GM10847 (cell line): Measurements from ENCODE around the gene MALAT1.

Source experiments
- POLR2A ChIP-seq: IDR thresholded peaks from 2 replicates; pipeline ENCODE4 v1.6.1; 2011; ENCODE audit not compliant: insufficient read length; ENCODE audit errors: extremely low read depth

MALAT1 gene

GRCh38 chr11:65493367-65494176 is 5.3 kb upstream of the MALAT1 start:
- no peak for TF ChIP-seq POLR2A

- no peak for TF ChIP-seq POLR2A
Measured at GRCh38 chr11:65496304-65497140, 2.3 kb upstream of the MALAT1 start.

- peak; percentile 44 for TF ChIP-seq POLR2A
Measured at GRCh38 chr11:65497141-65498041, 1.5 kb upstream of the MALAT1 start.

- TF ChIP-seq POLR2A, result peak; percentile 34
Measured at GRCh38 chr11:65498042-65498726, 661 bp upstream of the MALAT1 start.

- TF ChIP-seq POLR2A, result no peak
Measured at GRCh38 chr11:65498727-65498976, 193 bp upstream of the MALAT1 start.

GRCh38 chr11:65499713-65500386 is 1.0 kb downstream of the MALAT1 start:
- TF ChIP-seq POLR2A, result no peak

GRCh38 chr11:65500387-65501185 is 1.7 kb downstream of the MALAT1 start:
- peak; percentile 93 for TF ChIP-seq POLR2A

DNA sequence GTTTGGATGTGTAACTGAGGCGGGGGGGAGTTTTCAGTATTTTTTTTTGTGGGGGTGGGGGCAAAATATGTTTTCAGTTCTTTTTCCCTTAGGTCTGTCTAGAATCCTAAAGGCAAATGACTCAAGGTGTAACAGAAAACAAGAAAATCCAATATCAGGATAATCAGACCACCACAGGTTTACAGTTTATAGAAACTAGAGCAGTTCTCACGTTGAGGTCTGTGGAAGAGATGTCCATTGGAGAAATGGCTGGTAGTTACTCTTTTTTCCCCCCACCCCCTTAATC is 2.3 kb downstream of the MALAT1 start:
- no peak for TF ChIP-seq POLR2A

- no peak for TF ChIP-seq POLR2A
Measured at GRCh38 chr11:65501472-65502273, 2.8 kb downstream of the MALAT1 start.

GRCh38 chr11:65502274-65502554 is 3.4 kb downstream of the MALAT1 start:
- peak; percentile 15 for TF ChIP-seq POLR2A

GRCh38 chr11:65502555-65503367 is 3.9 kb downstream of the MALAT1 start:
- TF ChIP-seq POLR2A, result peak; percentile 37

DNA sequence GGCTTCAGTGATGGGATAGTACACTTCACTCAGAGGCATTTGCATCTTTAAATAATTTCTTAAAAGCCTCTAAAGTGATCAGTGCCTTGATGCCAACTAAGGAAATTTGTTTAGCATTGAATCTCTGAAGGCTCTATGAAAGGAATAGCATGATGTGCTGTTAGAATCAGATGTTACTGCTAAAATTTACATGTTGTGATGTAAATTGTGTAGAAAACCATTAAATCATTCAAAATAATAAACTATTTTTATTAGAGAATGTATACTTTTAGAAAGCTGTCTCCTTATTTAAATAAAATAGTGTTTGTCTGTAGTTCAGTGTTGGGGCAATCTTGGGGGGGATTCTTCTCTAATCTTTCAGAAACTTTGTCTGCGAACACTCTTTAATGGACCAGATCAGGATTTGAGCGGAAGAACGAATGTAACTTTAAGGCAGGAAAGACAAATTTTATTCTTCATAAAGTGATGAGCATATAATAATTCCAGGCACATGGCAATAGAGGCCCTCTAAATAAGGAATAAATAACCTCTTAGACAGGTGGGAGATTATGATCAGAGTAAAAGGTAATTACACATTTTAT is 4.6 kb downstream of the MALAT1 start:
- TF ChIP-seq POLR2A, result no peak
